HUES64 (cell line): ENCODE results near the gene STAP2.
"Not testable (repeated sequence)": the region's sequence is repeated elsewhere in the genome, so short reads cannot be mapped to it uniquely, and the experiment has no call there.

Experiments used
- H3K27ac ChIP-seq: 2 replicates; pipeline ENCODE4 v1.7.0; 2013; ENCODE audit warnings: low read depth, low read length, inconsistent platforms
- H3K27me3 ChIP-seq: 2 replicates; pipeline ENCODE4 v1.6.1; 2013; ENCODE audit warnings: mild to moderate bottlenecking, low read length; ENCODE audit not compliant: insufficient read depth
- H3K36me3 ChIP-seq: 2 replicates; pipeline ENCODE4 v1.6.1; 2013; ENCODE audit warnings: mild to moderate bottlenecking, low read length; ENCODE audit not compliant: insufficient read depth
- H3K4me1 ChIP-seq: 2 replicates; pipeline ENCODE4 v1.6.1; 2013; ENCODE audit warnings: mild to moderate bottlenecking, low read length, moderate library complexity; ENCODE audit not compliant: insufficient read depth
- H3K4me3 ChIP-seq: 2 replicates; pipeline ENCODE4 v1.5.1; 2013; ENCODE audit warnings: mild to moderate bottlenecking, low read length, moderate library complexity
- H3K9ac ChIP-seq: 2 replicates; pipeline ENCODE4 v1.6.1; 2013; ENCODE audit warnings: mild to moderate bottlenecking, low read depth, low read length
- H3K9me3 ChIP-seq: 2 replicates; pipeline ENCODE4 v1.6.1; 2013; ENCODE audit warnings: low read depth, low read length; ENCODE audit not compliant: insufficient read depth
- WGBS: fragments of 150-250, 120-280 bp; methylation state at CpG from one replicate; pipeline ENCODE4 v1.1.7; 2013; ENCODE audit warnings: missing lambda C conversion rate; 5-methylcytosine and 5-hydroxymethylcytosine counted together

The STAP2 gene

DNA sequence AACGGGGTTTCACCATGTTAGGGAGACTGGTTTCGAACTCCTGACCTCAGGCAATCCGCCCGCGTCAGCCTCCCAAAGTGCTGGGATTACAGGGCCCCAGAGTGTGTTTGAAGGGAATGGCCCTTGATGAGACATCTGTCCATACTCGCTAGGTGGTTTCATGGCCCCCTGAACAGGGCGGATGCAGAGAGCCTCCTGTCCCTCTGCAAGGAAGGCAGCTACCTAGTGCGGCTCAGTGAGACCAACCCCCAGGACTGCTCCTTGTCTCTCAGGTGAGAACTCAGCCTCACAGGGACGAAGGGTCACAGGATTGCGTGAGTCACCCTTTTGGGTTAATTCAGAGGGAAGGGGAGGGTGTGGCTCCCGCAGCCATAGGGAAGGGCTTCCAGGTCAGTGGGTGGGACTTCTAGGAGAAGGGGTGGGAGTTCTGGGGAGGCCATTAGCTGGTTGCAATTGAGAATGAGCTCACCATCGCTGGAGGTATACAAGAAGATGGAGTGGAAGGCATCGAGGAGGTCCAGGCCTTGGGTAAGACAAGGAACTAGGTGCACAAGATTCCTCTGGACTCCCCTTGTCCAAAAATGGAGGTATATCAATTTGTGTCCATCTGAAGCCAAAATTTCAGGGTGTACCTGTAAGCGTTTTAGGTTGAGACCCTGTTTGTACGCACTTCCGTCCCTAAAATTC lies 50.4 kb downstream of the STAP2 start:
- no peaks in the 10 kb centered on the region for H3K27me3 ChIP-seq
- peaks cover 2% of the 10 kb centered on the region; the same call in 1 of the 2 replicates for H3K4me1 ChIP-seq
- H3K9me3 ChIP-seq: no peaks in the 10 kb centered on the region
- H3K9ac ChIP-seq: no peak overlapping the region
- H3K27ac ChIP-seq: no peak overlapping the region
- 83% methylated on average over 16 of the region's 16 CpGs for WGBS
- H3K4me3 ChIP-seq: no peak overlapping the region
- no peaks in the 10 kb centered on the region for H3K36me3 ChIP-seq

DNA sequence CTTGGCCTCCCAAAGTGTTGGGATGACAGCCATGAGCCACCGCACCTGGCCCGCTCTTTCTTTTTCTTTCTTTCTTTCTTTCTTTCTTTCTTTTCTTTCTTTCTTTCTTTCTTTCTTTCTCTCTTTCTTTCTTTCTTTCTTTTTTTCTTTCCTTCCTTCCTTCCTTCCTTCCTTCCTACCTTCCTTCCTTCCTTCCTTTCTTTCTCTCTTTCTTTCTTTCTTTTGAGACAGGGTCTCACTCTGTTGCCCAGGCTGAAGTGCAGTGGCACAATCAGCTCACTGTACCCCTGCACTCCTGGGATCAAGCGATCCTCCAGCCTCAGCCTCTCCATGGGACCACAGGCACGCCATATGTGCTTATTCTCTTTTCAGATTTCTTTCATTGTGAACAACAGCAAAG lies 52.5 kb downstream of the STAP2 start:
- H3K4me1 ChIP-seq, H3K9me3 ChIP-seq, H3K4me3 ChIP-seq, H3K27ac ChIP-seq, H3K9ac ChIP-seq, H3K36me3 ChIP-seq: not testable (repeated sequence)
- H3K27me3 ChIP-seq: peaks cover 11% of the 10 kb centered on the region
- WGBS: 97% methylated on average over 4 of the region's 4 CpGs

DNA sequence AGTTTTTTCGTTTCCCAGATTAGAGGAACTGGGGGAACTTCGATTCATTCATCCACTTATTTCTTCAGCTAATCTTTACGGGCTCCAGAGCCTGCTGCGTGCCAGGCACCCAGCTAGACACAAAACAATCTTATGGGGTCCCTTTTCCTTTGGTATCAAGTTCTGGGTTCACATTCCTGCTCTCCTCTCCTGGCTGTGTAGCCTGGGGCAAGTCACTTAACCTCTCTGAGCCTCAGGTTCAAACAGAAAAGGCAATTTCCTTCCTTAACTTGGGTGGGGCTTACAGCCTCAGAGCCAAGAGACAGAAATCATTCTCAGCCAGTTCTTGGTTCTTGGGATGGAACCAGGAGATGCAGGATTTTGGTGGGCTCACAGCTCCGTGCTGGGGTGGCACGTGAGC lies 53.7 kb downstream of the STAP2 start:
- Histone ChIP-seq H3K36me3 (no peaks in the 10 kb centered on the region), H3K27ac (no peak overlapping the region), H3K27me3 (peaks cover 23% of the 10 kb centered on the region), H3K9ac (no peak overlapping the region), H3K4me3 (peak overlapping the region; percentile 27; the same call in 1 of the 2 replicates), H3K9me3 (no peaks in the 10 kb centered on the region), H3K4me1 (peaks cover 2% of the 10 kb centered on the region; the same call in 1 of the 2 replicates)
- WGBS: 79% methylated on average over 6 of the region's 6 CpGs

DNA sequence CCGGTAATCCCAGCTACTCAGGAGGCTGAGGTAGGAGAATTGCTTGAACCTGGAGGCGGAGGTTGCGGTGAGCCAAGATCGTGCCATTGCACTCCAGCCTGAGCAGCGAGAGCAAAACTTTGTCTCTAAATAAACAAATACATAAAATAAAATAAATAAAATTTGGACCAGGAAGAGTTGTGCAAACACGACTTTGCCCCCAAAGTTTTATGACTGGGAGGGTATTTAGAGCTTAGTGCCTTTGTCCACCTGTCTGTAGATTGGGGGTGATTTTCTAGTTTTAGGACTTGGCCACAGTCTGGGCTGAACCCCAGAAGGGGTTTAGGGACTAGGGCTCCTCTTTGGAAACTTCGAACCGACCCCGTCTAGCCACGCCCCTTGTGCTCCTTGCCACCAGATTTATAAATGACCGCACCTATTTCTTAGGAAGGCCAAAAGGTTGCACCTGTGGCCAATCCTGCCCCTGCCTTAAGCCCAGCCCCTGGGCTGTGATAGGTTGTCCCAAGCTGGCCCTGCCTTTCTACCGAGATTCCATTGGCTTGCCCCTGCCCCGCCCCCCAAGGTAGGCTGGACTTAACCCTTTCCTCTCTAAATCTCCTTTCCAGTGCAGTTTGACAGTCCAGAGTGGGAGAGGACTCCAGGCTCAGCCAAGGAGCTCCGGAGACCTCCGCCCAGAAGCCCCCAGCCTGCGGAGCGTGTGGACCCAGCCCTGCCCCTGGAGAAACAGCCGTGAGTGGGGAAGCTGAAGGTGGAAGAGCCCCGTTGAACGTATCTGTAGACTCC lies 54.3 kb downstream of the STAP2 start:
- Histone ChIP-seq H3K9me3 (no peaks in the 10 kb centered on the region), H3K4me1 (peaks cover 2% of the 10 kb centered on the region; the same call in 1 of the 2 replicates), H3K9ac (no peak overlapping the region), H3K27ac (no peak overlapping the region), H3K27me3 (peaks cover 29% of the 10 kb centered on the region), H3K36me3 (no peaks in the 10 kb centered on the region), H3K4me3 (peak overlapping the region; percentile 40)
- 50% methylated on average over 18 of the region's 20 CpGs for WGBS

DNA sequence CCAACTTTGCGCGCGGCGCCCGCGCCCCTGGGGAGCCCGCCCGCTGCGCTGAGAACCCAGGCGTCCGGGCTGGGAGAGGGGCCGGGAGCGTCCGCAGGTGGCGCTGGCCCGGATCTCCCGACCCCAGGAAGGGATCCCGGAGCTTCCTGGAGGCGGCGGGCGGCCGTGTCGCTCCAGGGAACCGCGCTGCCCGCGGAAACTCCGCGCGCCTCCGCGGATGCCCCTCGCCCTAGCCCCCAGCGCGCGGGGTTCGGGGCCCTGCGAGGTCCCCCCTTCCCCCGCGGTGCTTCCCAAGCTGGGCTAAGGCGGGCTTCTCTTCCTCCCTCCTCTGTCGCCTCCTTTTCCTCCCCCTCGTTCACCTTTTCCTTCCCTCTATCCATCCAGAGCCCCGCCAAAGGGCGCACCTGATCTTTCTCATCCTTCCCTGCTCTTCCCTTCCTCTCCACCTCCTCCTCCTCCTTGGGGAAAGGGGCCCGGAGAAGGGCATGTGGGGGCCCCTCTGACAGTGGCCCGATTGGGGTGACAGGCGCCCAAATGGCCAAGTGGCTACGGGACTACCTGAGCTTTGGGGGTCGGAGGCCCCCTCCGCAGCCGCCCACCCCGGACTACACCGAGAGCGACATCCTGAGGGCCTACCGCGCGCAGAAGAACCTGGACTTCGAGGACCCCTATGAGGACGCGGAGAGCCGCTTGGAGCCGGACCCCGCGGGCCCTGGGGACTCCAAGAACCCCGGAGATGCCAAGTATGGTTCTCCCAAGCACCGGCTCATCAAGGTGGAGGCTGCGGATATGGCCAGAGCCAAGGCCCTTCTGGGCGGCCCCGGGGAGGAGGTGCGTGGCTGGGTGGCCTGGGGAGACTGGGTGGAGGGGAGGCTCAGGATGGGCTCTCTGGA lies 58.9 kb downstream of the STAP2 start:
- peaks cover 47% of the 10 kb centered on the region for H3K27me3 ChIP-seq
- H3K4me3 ChIP-seq: peak overlapping the region; percentile 69
- H3K4me1 ChIP-seq: peaks cover 2% of the 10 kb centered on the region; the same call in 1 of the 2 replicates
- H3K9ac ChIP-seq: peak overlapping the region; percentile 31; the same call in 1 of the 2 replicates
- WGBS: 4% methylated on average over 71 of the region's 71 CpGs
- no peak overlapping the region for H3K27ac ChIP-seq
- H3K9me3 ChIP-seq: no peaks in the 10 kb centered on the region
- H3K36me3 ChIP-seq: no peaks in the 10 kb centered on the region

DNA sequence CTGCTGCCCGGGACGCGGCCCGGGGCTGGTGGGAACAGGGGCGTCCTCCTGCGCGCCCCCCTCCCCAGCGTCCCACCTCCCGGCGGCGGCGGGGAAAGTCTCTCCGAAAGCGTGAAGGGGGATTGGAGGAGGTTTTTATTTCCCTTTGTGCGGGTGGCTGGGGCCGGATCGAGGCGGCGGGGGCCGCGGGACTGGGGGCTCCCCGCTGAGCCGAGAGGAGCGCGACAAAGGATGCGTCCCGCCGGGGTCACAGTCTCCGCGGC lies 59.4 kb downstream of the STAP2 start:
- Histone ChIP-seq H3K4me1 (peaks cover 1% of the 10 kb centered on the region; the same call in 1 of the 2 replicates), H3K4me3 (peak overlapping the region; percentile 69), H3K27ac (no peak overlapping the region), H3K9ac (peak overlapping the region; percentile 31; the same call in 1 of the 2 replicates), H3K36me3 (no peaks in the 10 kb centered on the region), H3K9me3 (no peaks in the 10 kb centered on the region), H3K27me3 (peaks cover 47% of the 10 kb centered on the region)
- 1% methylated on average over 30 of the region's 30 CpGs for WGBS

DNA sequence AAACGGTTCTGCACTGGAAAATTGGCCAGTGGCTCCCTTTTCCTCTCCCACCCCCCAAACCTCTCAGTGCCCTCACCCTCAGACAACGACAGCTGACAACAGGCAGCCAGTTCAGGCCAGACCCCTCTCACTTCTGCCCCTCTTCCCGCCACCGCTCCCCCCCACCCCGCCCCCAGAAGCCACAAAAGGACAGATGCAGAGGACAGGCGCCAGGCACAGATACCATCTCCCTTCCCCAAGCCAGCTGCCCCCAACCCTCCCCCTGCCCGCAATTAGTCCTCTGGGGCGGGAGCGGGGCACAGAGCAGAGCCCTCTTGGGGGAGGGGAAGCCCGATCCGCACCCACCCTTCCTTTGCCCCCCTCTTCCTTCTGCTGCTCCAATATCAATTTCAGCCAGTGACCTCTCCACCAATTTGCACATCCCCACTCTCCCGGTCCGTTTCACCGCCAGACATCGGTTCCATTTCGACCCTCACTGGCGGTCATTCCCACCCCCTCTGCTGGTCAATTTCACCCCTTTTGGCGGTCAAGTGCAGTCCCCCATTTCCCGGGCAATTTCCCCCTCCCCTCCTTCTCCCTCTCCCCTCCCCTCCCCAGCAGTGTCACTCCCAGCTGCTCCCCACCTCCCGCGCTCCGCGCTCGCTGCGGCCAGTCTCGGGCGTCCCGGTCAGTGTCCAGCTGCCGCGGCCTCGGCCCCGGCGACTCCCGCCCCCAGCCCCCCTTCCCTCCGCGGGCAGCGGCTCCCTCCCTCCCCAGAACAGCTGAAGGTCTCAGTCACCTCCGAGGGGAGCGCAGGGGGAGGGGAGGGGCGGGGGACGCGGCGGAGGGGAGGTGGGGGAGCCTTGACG lies 60.0 kb downstream of the STAP2 start, which contains the start of gene SHD:
TSS of gene SHD (plus strand) at position 848 of the 848 bp plus-strand sequence. CDS start 798 bp downstream, outside the sequence.
- peak within 1 kb of the TSS; percentile 31; the same call in 1 of the 2 replicates for H3K9ac ChIP-seq
- H3K4me1 ChIP-seq: no peaks in the 10 kb centered on the region
- no peaks in the 10 kb centered on the region for H3K36me3 ChIP-seq
- peak within 1 kb of the TSS; percentile 69 for H3K4me3 ChIP-seq
- no peak within 1 kb of the TSS for H3K27ac ChIP-seq
- no peaks in the 10 kb centered on the region for H3K9me3 ChIP-seq
- under 1% methylated on average over 38 of the region's 44 CpGs for WGBS
- peaks cover 47% of the 10 kb centered on the region for H3K27me3 ChIP-seq

DNA sequence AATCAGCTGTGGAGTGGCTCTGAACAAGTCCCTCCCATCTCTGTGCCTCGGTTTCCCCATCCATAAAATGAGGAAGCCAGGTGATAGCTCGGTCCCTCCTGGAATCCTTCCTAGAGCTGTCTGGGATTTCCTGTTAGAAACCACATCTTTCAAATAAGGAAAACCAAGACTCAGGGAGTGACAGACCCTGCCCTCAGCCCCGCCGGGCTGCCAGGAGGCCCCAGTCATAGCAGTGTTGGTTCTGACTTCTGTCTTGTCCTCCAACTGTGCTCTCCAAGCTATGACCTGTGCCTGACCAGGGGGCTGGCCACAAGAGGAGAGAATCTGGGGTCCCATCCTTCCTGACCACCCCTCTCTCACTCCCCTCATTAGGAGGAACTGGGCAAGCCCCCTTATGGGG lies 60.6 kb downstream of the STAP2 start:
- peaks cover 47% of the 10 kb centered on the region for H3K27me3 ChIP-seq
- no peaks in the 10 kb centered on the region for H3K4me1 ChIP-seq
- no peak overlapping the region for H3K9ac ChIP-seq
- H3K9me3 ChIP-seq: no peaks in the 10 kb centered on the region
- H3K27ac ChIP-seq: no peak overlapping the region
- WGBS: 32% methylated on average over 4 of the region's 4 CpGs
- H3K4me3 ChIP-seq: no peak overlapping the region; the same call in 1 of the 2 replicates
- no peaks in the 10 kb centered on the region for H3K36me3 ChIP-seq

DNA sequence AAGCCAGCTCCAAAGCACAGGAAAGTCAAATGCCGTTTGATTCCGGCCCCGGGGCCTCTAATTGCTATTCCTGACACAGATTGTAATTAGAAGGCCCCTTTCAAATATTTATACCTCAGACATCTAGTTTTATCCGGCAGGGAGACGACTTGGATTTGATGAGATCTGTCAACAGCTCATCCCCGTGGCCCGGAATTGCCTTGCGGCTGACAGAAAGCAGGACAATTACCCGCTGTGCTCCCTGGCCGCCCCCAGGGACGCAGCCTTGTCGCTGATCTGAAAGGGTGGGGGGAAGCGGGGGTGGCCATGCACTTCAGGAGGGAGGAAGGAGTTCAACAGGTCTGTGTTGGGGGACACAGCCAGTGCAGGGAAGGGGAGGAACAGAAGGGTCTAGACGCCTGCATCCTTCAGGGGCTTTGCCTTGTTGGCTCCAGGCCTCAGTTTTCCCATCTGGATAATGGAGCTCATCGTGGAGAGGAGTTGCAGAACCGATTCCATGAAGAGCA lies 61.4 kb downstream of the STAP2 start:
- no peaks in the 10 kb centered on the region for H3K36me3 ChIP-seq
- no peak overlapping the region for H3K4me3 ChIP-seq
- H3K27me3 ChIP-seq: peaks cover 44% of the 10 kb centered on the region
- no peak overlapping the region for H3K27ac ChIP-seq
- H3K9me3 ChIP-seq: no peaks in the 10 kb centered on the region
- no peaks in the 10 kb centered on the region for H3K4me1 ChIP-seq
- WGBS: 52% methylated on average over 16 of the region's 16 CpGs
- H3K9ac ChIP-seq: no peak overlapping the region

DNA sequence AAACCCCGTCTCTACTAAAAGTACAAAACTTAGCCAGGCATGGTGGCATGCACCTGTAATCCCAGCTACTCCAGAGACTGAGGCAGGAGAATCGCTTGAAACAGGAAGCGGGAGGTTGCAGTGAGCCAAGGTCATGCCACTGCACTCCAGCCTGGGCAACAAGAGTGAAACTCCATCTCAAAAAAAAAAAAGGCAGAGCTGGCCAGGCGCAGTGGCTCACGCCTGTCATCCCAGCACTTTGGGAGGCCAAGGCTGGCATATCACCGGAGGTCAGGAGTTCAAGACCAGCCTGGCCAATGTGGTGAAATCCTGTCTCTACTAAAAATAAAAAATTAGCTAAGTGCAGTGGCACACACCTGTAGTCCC lies 64.3 kb downstream of the STAP2 start:
- not testable (repeated sequence) for H3K4me3 ChIP-seq, H3K4me1 ChIP-seq, H3K36me3 ChIP-seq, H3K9me3 ChIP-seq, H3K9ac ChIP-seq, H3K27ac ChIP-seq
- 96% methylated on average over 6 of the region's 6 CpGs for WGBS
- H3K27me3 ChIP-seq: peaks cover 17% of the 10 kb centered on the region
